A549 (cell line): ENCODE results near the gene NUCKS1. TPM values are rescaled to one million over a fixed set of nuclear protein-coding genes. Genes with fewer than 3 reads are reported as not detected.

Source experiments
- ATAC-seq, 2 experiments: fragments of 200-7000 bp in 1 of 2; fragments of >200 bp in 1 of 2; cut with Nextera tagmentation in 1 of 2; cut with Tn5 transposase in 1 of 2; 3 replicates each; pipeline versions ENCODE4 v1.8.0 to v1.9.1; 2018 to 2020; ENCODE audit warnings: mild to moderate bottlenecking in 1 of 2, moderate library complexity in 1 of 2
- CTCF ChIA-PET: fragments of 300-600 bp; sonication (Branson Sonifier 250); formaldehyde crosslinking; extraction: SDS; loops from one replicate; lab custom pipeline; 2021; ENCODE audit warnings: antibody characterized with exemption, inconsistent platforms; lab: Yijun Ruan, JAX
- POLR2A ChIA-PET: fragments of 350-600 bp; formaldehyde crosslinking; extraction: SDS; loops from one replicate; lab custom pipeline; 2021; ENCODE audit warnings: antibody characterized with exemption, inconsistent platforms; lab: Yijun Ruan, JAX
- DNase-seq, 2 experiments: peaks; one replicate each; pipeline versions ENCODE4 v3.0.0 to v3.0.0-alpha.2; 2011 to 2016; ENCODE audit warnings: low read depth in 1 of 2, low spot score in 1 of 2
- FAIRE-seq: peaks from 2 replicates; lab custom pipeline; 2011; peaks lifted over from hg19 to GRCh38; lab: Jason Lieb, UNC
- H3K27ac ChIP-seq, 2 experiments: fragments of >200 bp; sonication (Bioruptor Twin); formaldehyde crosslinking; 3 replicates each; pipeline ENCODE4 v1.5.1; 2016 to 2017
- H3K4me1 ChIP-seq: fragments of >200 bp; sonication (Bioruptor Twin); formaldehyde crosslinking; 3 replicates; pipeline ENCODE4 v1.6.1; 2016
- H3K4me2 ChIP-seq: fragments of >200 bp; sonication (Bioruptor Twin); formaldehyde crosslinking; 3 replicates; pipeline ENCODE4 v1.6.1; 2016
- H3K4me3 ChIP-seq: fragments of >200 bp; sonication (Bioruptor Twin); formaldehyde crosslinking; 3 replicates; pipeline ENCODE4 v1.5.1; 2016
- H3K9me3 ChIP-seq: fragments of >200 bp; sonication (Bioruptor Twin); formaldehyde crosslinking; 3 replicates; pipeline ENCODE4 v1.6.1; 2016
- CBX2 ChIP-seq: fragments of 200-600 bp; sonication (generic); IDR thresholded peaks from 2 replicates; pipeline ENCODE4 v1.6.1; 2016; ENCODE audit warnings: low read depth, mild to moderate bottlenecking, borderline replicate concordance
- CBX8 ChIP-seq: fragments of 200-600 bp; sonication (generic); IDR thresholded peaks from 2 replicates; pipeline ENCODE4 v1.6.1; 2016
- CEBPB ChIP-seq, 2 experiments: fragments of >200 bp in 1 of 2; sonication (Bioruptor Twin) in 1 of 2; formaldehyde crosslinking in 1 of 2; IDR thresholded peaks; 2 replicates each; pipeline ENCODE4 v1.6.1; 2012 to 2016
- CHD2 ChIP-seq: fragments of 150-350 bp; IDR thresholded peaks from 2 replicates; pipeline ENCODE4 v1.6.1; 2014; ENCODE audit warnings: low read length; ENCODE audit not compliant: partially characterized antibody
- EHMT2 ChIP-seq: fragments of 200-600 bp; sonication (generic); IDR thresholded peaks from 2 replicates; pipeline ENCODE4 v1.6.1; 2016; ENCODE audit warnings: antibody characterized with exemption, low read depth, mild to moderate bottlenecking, moderate library complexity
- ESRRA ChIP-seq: fragments of 150-350 bp; IDR thresholded peaks from 2 replicates; pipeline ENCODE4 v1.6.1; 2014; ENCODE audit warnings: mild to moderate bottlenecking, low read length, borderline replicate concordance
- GATA3 ChIP-seq: IDR thresholded peaks from 2 replicates; pipeline ENCODE4 v1.6.1; 2012; ENCODE audit warnings: borderline replicate concordance
- HDAC2 ChIP-seq: fragments of 200-600 bp; sonication (generic); IDR thresholded peaks from 2 replicates; pipeline ENCODE4 v1.6.1; 2016
- HOXB5 ChIP-seq: fragments of 250-450 bp; sonication (Bioruptor Pico); IDR thresholded peaks from 2 replicates; pipeline ENCODE4 v1.5.0; 2020; ENCODE audit warnings: mild to moderate bottlenecking, moderate library complexity
- JUN ChIP-seq, 2 experiments: fragments of >200 bp; sonication (Bioruptor Twin); formaldehyde crosslinking; IDR thresholded peaks; 2 replicates in 1 of 2; 3 replicates in 1 of 2; pipeline ENCODE4 v1.6.1; 2016 to 2017
- KDM5A ChIP-seq: fragments of 200-600 bp; sonication (generic); IDR thresholded peaks from 2 replicates; pipeline ENCODE4 v1.6.1; 2016; ENCODE audit warnings: antibody characterized with exemption, mild to moderate bottlenecking
- MAFK ChIP-seq: fragments of 450-650 bp; IDR thresholded peaks from 2 replicates; pipeline ENCODE4 v1.6.1; 2014; ENCODE audit not compliant: partially characterized antibody
- PHF8 ChIP-seq: fragments of 200-600 bp; sonication (generic); IDR thresholded peaks from 2 replicates; pipeline ENCODE4 v1.6.1; 2016; ENCODE audit warnings: low read depth, mild to moderate bottlenecking, antibody characterized with exemption, moderate library complexity, borderline replicate concordance
- POLR2AphosphoS2 ChIP-seq: conservative IDR thresholded peaks from 2 replicates; pipeline ENCODE4 v1.6.1; 2012; ENCODE audit warnings: low read length, improper control_type of control experiment, inconsistent platforms
- RARB ChIP-seq: fragments of 250-450 bp; sonication (Bioruptor Pico); IDR thresholded peaks from 2 replicates; pipeline ENCODE4 v1.8.0; 2021; ENCODE audit warnings: mild to moderate bottlenecking, moderate library complexity
- SMC3 ChIP-seq: fragments of >200 bp; sonication (Bioruptor Twin); formaldehyde crosslinking; IDR thresholded peaks from 3 replicates; pipeline ENCODE4 v1.6.1; 2018; ENCODE audit warnings: inconsistent platforms
- ZFP36 ChIP-seq: fragments of 450-650 bp; IDR thresholded peaks from 2 replicates; pipeline ENCODE4 v1.6.1; 2014; ENCODE audit warnings: borderline replicate concordance; ENCODE audit not compliant: partially characterized antibody
- WGBS: methylation state at CpG from one replicate; pipeline ENCODE4 v1.1.6; 2017; ENCODE audit errors: missing lambda C conversion rate; 5-methylcytosine and 5-hydroxymethylcytosine counted together
- polyA plus RNA-seq, 4 experiments: library from polyadenylated mRNA; depleted of rRNA in 3 of 4; stranded (reverse); fragments of >200 nt; fragmentation: RNase III in 1 of 4; extraction: RNeasy Plus Mini Kit Qiagen cat#74134 plus additional on column Dnase treatment in 1 of 4; gene quantifications; 2 replicates in 3 of 4; 3 replicates in 1 of 4; pipeline ENCODE4 v1.2.3, GENCODE V29; 2011 to 2017
- TF ChIP-seq, protein P1 (sequence below): fragments of >200 bp; sonication (Bioruptor Twin); formaldehyde crosslinking; IDR thresholded peaks from 3 replicates; pipeline ENCODE4 v1.6.1; 2016
- TF ChIP-seq, protein P2 (sequence below): IDR thresholded peaks from 2 replicates; pipeline ENCODE4 v1.6.1; 2012; ENCODE audit warnings: low read depth, borderline replicate concordance
- TF ChIP-seq, protein P3 (sequence below): fragments of 250-450 bp; sonication (Bioruptor Pico); IDR thresholded peaks from 2 replicates; pipeline ENCODE4 v1.5.0; 2021; ENCODE audit warnings: mild to moderate bottlenecking, moderate library complexity, borderline replicate concordance
- TF ChIP-seq, protein P4 (sequence below): fragments of 200-600 bp; sonication (generic); IDR thresholded peaks from 2 replicates; pipeline ENCODE4 v1.6.1; 2016; ENCODE audit warnings: antibody characterized with exemption, mild to moderate bottlenecking, moderate library complexity
- TF ChIP-seq, protein P5 (sequence below): IDR thresholded peaks from 2 replicates; pipeline ENCODE4 v1.6.1; 2012

Gene NUCKS1
- polyA plus RNA-seq, 2 of the 4 experiments (the other 2 are of a cell fraction) = 141 to 190 TPM

DNA sequence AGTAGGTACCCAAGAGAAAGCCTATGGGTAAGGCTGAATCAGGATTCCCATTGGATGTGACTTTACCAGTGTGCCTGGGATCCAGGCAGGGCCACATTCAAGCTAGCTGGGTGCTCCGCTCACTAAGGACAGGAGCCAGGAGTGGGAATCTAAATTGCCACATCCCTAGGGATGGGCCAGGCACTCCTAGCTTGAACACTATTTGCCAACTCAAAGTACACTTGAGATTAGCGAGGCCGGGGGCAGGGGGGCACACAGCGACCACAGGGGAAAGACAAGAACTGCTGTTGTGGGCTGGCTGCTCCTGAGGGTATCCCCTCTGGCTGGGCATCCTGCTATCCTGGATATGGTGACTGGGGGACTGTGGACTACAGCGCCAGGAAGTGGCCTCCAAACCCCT lies 74.0 kb downstream of the NUCKS1 start:
- ChIA-PET POLR2A (no interaction called here), CTCF (interaction anchor here (1.6 to 13.2 kb wide), 3 partner anchors 18 to 85 kb away, joined by 6 to 117 read pairs (median 16); no protein-coding TSS in a partner anchor)
- H3K9me3 ChIP-seq = no peaks in the 10 kb centered on the region
- no peak for ATAC-seq
- no peak overlapping the region for H3K4me3 ChIP-seq
- H3K4me1 ChIP-seq = peaks cover 8% of the 10 kb centered on the region
- H3K27ac ChIP-seq = no peak overlapping the region
- TF ChIP-seq CBX2 = no peak
- no peak for TF ChIP-seq RARB (CRISPR knock-in tag)
- TF ChIP-seq GATA3 = no peak
- TF ChIP-seq EHMT2 = no peak
- no peak for DNase-seq
- FAIRE-seq = no peak
- 92% methylated on average over 5 of the region's 5 CpGs for whole genome bisulfite sequencing
- H3K4me2 ChIP-seq = no peak overlapping the region

DNA sequence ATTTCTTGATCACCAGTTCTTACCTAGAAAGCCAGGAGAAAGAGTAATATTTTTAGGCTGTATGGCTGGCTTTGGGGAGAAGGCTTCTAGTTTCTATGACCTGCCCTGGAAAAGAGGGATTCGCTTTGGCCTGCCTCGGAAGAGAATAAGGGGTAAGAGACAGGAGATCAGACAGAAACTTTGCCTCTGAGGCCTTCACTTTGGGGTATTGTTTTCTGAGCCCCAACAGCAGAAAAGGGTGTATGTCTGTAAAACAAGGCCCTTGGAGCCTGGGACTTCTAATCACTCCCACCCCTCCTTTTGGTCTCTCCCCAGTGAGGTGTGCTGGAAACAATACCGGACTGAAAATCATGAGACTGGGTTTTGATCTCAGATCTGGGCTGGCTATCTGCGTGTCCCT lies 74.7 kb downstream of the NUCKS1 start:
- CTCF ChIA-PET = interaction anchor here (13.2 kb wide), 1 partner anchor 17 kb away, joined by 117 read pairs; no protein-coding TSS in a partner anchor
- no peak for FAIRE-seq
- peaks cover 8% of the 10 kb centered on the region for H3K4me1 ChIP-seq

More for the DNA sequence above, 74.7 kb downstream of the NUCKS1 start:
- Histone ChIP-seq H3K27ac (no peak overlapping the region), H3K9me3 (no peaks in the 10 kb centered on the region), H3K4me2 (no peak overlapping the region), H3K4me3 (no peak overlapping the region)
- ATAC-seq (no peak), DNase-seq (no peak)
- WGBS = 96% methylated on average over 4 of the region's 4 CpGs
- TF ChIP-seq POLR2AphosphoS2 (no peak), HDAC2 (no peak), MAFK (no peak), ESRRA (no peak), HOXB5 (CRISPR knock-in tag) (no peak), JUN (IDR thresholded peaks at IDR 0.05) (no peak), KDM5A (no peak), CBX2 (no peak), CBX8 (no peak), PHF8 (no peak), SMC3 (no peak), ZFP36 (no peak), CEBPB (IDR thresholded peaks at IDR 0.05) (no peak), CHD2 (no peak)
- TF ChIP-seq, protein P1, sequence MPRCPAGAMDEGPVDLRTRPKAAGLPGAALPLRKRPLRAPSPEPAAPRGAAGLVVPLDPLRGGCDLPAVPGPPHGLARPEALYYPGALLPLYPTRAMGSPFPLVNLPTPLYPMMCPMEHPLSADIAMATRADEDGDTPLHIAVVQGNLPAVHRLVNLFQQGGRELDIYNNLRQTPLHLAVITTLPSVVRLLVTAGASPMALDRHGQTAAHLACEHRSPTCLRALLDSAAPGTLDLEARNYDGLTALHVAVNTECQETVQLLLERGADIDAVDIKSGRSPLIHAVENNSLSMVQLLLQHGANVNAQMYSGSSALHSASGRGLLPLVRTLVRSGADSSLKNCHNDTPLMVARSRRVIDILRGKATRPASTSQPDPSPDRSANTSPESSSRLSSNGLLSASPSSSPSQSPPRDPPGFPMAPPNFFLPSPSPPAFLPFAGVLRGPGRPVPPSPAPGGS = no peak
- TF ChIP-seq, protein P2, sequence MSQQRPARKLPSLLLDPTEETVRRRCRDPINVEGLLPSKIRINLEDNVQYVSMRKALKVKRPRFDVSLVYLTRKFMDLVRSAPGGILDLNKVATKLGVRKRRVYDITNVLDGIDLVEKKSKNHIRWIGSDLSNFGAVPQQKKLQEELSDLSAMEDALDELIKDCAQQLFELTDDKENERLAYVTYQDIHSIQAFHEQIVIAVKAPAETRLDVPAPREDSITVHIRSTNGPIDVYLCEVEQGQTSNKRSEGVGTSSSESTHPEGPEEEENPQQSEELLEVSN = no peak
- TF ChIP-seq, protein P3, sequence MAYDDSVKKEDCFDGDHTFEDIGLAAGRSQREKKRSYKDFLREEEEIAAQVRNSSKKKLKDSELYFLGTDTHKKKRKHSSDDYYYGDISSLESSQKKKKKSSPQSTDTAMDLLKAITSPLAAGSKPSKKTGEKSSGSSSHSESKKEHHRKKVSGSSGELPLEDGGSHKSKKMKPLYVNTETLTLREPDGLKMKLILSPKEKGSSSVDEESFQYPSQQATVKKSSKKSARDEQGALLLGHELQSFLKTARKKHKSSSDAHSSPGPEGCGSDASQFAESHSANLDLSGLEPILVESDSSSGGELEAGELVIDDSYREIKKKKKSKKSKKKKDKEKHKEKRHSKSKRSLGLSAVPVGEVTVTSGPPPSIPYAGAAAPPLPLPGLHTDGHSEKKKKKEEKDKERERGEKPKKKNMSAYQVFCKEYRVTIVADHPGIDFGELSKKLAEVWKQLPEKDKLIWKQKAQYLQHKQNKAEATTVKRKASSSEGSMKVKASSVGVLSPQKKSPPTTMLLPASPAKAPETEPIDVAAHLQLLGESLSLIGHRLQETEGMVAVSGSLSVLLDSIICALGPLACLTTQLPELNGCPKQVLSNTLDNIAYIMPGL (CRISPR knock-in tag) = no peak
- TF ChIP-seq, protein P4, sequence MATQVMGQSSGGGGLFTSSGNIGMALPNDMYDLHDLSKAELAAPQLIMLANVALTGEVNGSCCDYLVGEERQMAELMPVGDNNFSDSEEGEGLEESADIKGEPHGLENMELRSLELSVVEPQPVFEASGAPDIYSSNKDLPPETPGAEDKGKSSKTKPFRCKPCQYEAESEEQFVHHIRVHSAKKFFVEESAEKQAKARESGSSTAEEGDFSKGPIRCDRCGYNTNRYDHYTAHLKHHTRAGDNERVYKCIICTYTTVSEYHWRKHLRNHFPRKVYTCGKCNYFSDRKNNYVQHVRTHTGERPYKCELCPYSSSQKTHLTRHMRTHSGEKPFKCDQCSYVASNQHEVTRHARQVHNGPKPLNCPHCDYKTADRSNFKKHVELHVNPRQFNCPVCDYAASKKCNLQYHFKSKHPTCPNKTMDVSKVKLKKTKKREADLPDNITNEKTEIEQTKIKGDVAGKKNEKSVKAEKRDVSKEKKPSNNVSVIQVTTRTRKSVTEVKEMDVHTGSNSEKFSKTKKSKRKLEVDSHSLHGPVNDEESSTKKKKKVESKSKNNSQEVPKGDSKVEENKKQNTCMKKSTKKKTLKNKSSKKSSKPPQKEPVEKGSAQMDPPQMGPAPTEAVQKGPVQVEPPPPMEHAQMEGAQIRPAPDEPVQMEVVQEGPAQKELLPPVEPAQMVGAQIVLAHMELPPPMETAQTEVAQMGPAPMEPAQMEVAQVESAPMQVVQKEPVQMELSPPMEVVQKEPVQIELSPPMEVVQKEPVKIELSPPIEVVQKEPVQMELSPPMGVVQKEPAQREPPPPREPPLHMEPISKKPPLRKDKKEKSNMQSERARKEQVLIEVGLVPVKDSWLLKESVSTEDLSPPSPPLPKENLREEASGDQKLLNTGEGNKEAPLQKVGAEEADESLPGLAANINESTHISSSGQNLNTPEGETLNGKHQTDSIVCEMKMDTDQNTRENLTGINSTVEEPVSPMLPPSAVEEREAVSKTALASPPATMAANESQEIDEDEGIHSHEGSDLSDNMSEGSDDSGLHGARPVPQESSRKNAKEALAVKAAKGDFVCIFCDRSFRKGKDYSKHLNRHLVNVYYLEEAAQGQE = no peak
- TF ChIP-seq, protein P5, sequence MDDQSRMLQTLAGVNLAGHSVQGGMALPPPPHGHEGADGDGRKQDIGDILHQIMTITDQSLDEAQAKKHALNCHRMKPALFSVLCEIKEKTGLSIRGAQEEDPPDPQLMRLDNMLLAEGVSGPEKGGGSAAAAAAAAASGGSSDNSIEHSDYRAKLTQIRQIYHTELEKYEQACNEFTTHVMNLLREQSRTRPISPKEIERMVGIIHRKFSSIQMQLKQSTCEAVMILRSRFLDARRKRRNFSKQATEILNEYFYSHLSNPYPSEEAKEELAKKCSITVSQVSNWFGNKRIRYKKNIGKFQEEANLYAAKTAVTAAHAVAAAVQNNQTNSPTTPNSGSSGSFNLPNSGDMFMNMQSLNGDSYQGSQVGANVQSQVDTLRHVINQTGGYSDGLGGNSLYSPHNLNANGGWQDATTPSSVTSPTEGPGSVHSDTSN = no peak
- POLR2A ChIA-PET = no interaction called here
